Heart left ventricle (tissue), 16 donors: ENCODE data around the gene ZFYVE26. TPM values are rescaled to one million over a fixed set of nuclear protein-coding genes. Genes with fewer than 3 reads are reported as not detected.

Experiments
- ATAC-seq, 4 donors: fragments of 200-7000 bp; cut with Tn5 transposase; one replicate each; pipeline ENCODE4 v1.9.1; 2020 to 2022; ENCODE audit warnings: moderate library complexity in 4 of 4, mild to moderate bottlenecking in 3 of 4, moderate number of reproducible peaks in 1 of 4
- DNase-seq, 5 donors: peaks; one replicate each; pipeline ENCODE4 v3.0.0-alpha.2; 2020
- H3K27ac ChIP-seq, 12 donors: fragments of 200-600 bp; sonication (generic) in 4 of 12; one replicate each; pipeline versions ENCODE4 v1.5.0 to v1.8.0; 2016 to 2022; ENCODE audit warnings: mild to moderate bottlenecking in 2 of 12
- H3K27me3 ChIP-seq, 9 donors: fragments of 200-600 bp; sonication (generic) in 2 of 9; one replicate each; pipeline versions ENCODE4 v1.5.1 to v1.8.0; 2016 to 2022; ENCODE audit warnings: mild to moderate bottlenecking in 3 of 9
- H3K36me3 ChIP-seq, 9 donors: fragments of 200-600 bp; sonication (generic) in 2 of 9; one replicate each; pipeline versions ENCODE4 v1.5.0 to v1.8.0; 2018 to 2022; ENCODE audit warnings: mild to moderate bottlenecking in 2 of 9
- H3K4me1 ChIP-seq, 12 donors: fragments of 200-600 bp; sonication (generic) in 4 of 12; one replicate each; pipeline versions ENCODE4 v1.5.0 to v1.8.0; 2016 to 2022; ENCODE audit warnings: mild to moderate bottlenecking in 3 of 12
- H3K4me3 ChIP-seq, 12 donors: fragments of 200-600 bp; sonication (generic) in 4 of 12; one replicate each; pipeline versions ENCODE4 v1.5.0 to v1.8.0; 2017 to 2022; ENCODE audit warnings: mild to moderate bottlenecking in 9 of 12, moderate library complexity in 4 of 12
- H3K9me3 ChIP-seq, 12 donors: fragments of 200-600 bp; sonication (generic) in 4 of 12; one replicate each; pipeline versions ENCODE4 v1.5.0 to v1.8.0; 2016 to 2022; ENCODE audit warnings: mild to moderate bottlenecking in 1 of 12
- CTCF ChIP-seq, 12 donors: fragments of 200-600 bp; sonication (generic) in 4 of 12; IDR thresholded peaks; one replicate each; pipeline versions ENCODE4 v1.5.0 to v1.8.0; 2018 to 2022; ENCODE audit warnings: antibody characterized with exemption in 12 of 12, mild to moderate bottlenecking in 5 of 12
- POLR2A ChIP-seq, 2 donors: fragments of 450-650 bp; IDR thresholded peaks; one replicate each; pipeline ENCODE4 v1.6.1; 2017; ENCODE audit warnings: antibody characterized with exemption in 2 of 2, mild to moderate bottlenecking in 2 of 2, moderate library complexity in 2 of 2
- WGBS, 4 donors: extraction: QIAGEN DNeasy Blood & Tissue Kit in 2 of 4; methylation state at CpG; one replicate each; pipeline versions ENCODE4 v1.1.5 to v1.1.7; 2013 to 2018; 5-methylcytosine and 5-hydroxymethylcytosine counted together
- intact Hi-C, 10 donors: fragments of 100-400 bp; cut with DNase I; formaldehyde crosslinking; loops; one replicate each; pipeline versions ENCODE4 v1.11.1 to v1.14.2; 2022
- polyA plus RNA-seq, 2 donors: library from polyadenylated mRNA; stranded (reverse); fragments of 200-250 nt; gene quantifications; one replicate each; pipeline ENCODE4 v1.2.3, GENCODE V29; 2013
- total RNA-seq, 9 donors: library from RNA; depleted of rRNA in 2 of 9; stranded (reverse); fragments of >200 nt in 2 of 9; fragmentation: NEBNext Ultra II Directional in 3 of 9; extraction: Animal tissue kit (Norgen Biotek cat#: 25700) in 3 of 9; gene quantifications; one replicate each; pipeline versions ENCODE4 v1.1.0 to v1.2.4, GENCODE V29; 2016 to 2023
- donor health status: ischemic (EF 13 %, LVEDD 7.1; RV severe dilation, severe dysfunction).
- donor health status: healthy with polysubstance abuse.
- donor health status: DM: no; HTN: yes; CAD: no.
- donor health status: DM: no; HTN: no; CAD: no.
- donor health status: ischemic (EF 25% LVEDD 6.9; RV normal size, moderate dysfunction).
- donor health status: ischemic (EF 25% LVEDD 5.7; RV mildly dilated, moderate dysfunction).
- donor health status: healthy.
- donor health status: DM: yes; HTN: yes; CAD: no.
- donor health status: ischemic (EF 35%, LVEDD 5.7; RV mildly dilated, moderate dysfunction).
- donor health status: nonischemic (EF 11% LVEDD 7.7; RV severe dilation, severe dysfunction).
- donor health status: DM: yes; HTN: yes; CAD: no.
- donor health status: PGD.
- donor health status: ischemic (EF 29% LVEDD 5.4; RV normal size, mild dysfunction).
- donor health status: nonischemic (EF 23%, LVEDD 6.1; RV moderate dilation, normal function).

The ZFYVE26 gene
- total and polyA plus RNA-seq, 11 donors, result 5.1 to 24.1 (median 18.2) TPM

GRCh38 chr14:67766035-67766680 is 50.2 kb downstream of the ZFYVE26 start:
- H3K4me3 ChIP-seq, result no peak overlapping the region
- TF ChIP-seq CTCF (IDR thresholded peaks at IDR 0.05) (peak in 2 of 12 donors; percentile 6 to 23), POLR2A (IDR thresholded peaks at IDR 0.05) (no peak)
- intact Hi-C loops, result no loop called here
- H3K4me1 ChIP-seq, result peaks cover 0 to 21% (median 0%) of the 10 kb centered on the region in 12 donors
- no peaks in the 10 kb centered on the region for H3K27me3 ChIP-seq
- ATAC-seq (peak in 3 of 4 donors; percentile 41 to 66 (median 51)), DNase-seq (peak in 1 of 5 donors; percentile 26)
- WGBS, 4 donors, result 76 to 82% (median 80%) methylated on average over 10 of the region's 10 CpGs
- H3K9me3 ChIP-seq, result no peaks in the 10 kb centered on the region
- H3K27ac ChIP-seq, result no peak overlapping the region
- peaks cover 0 to 100% (median 98%) of the 10 kb centered on the region in 9 donors for H3K36me3 ChIP-seq

GRCh38 chr14:67765192-67765834 is 51.1 kb downstream of the ZFYVE26 start:
- Histone ChIP-seq H3K9me3 (no peaks in the 10 kb centered on the region), H3K27ac (no peak overlapping the region), H3K27me3 (no peaks in the 10 kb centered on the region), H3K36me3 (peaks cover 0 to 100% (median 98%) of the 10 kb centered on the region in 9 donors), H3K4me1 (peaks cover 0 to 21% (median 0%) of the 10 kb centered on the region in 12 donors), H3K4me3 (no peak overlapping the region)
- ATAC-seq (no peak), DNase-seq (no peak)
- intact Hi-C loops, result no loop called here
- TF ChIP-seq POLR2A (IDR thresholded peaks at IDR 0.05) (no peak), CTCF (IDR thresholded peaks at IDR 0.05) (no peak)
- WGBS, 4 donors, result 86 to 93% (median 90%) methylated on average over 5 of the region's 5 CpGs

GRCh38 chr14:67764496-67764895 is 51.9 kb downstream of the ZFYVE26 start:
- DNase-seq (no peak), ATAC-seq (no peak)
- H3K4me1 ChIP-seq, result peaks cover 0 to 21% (median 0%) of the 10 kb centered on the region in 12 donors
- H3K9me3 ChIP-seq, result no peaks in the 10 kb centered on the region
- WGBS, 4 donors, result 95 to 97% (median 96%) methylated on average over 4 of the region's 4 CpGs
- intact Hi-C loops, result no loop called here
- H3K4me3 ChIP-seq, result no peak overlapping the region
- H3K27me3 ChIP-seq, result no peaks in the 10 kb centered on the region
- TF ChIP-seq CTCF (IDR thresholded peaks at IDR 0.05) (no peak), POLR2A (IDR thresholded peaks at IDR 0.05) (no peak)
- H3K27ac ChIP-seq, result no peak overlapping the region
- peaks cover 0 to 100% (median 98%) of the 10 kb centered on the region in 9 donors for H3K36me3 ChIP-seq

GRCh38 chr14:67763158-67763822 is 53.1 kb downstream of the ZFYVE26 start:
- no peaks in the 10 kb centered on the region for H3K27me3 ChIP-seq
- H3K4me3 ChIP-seq, result no peak overlapping the region
- H3K27ac ChIP-seq, result no peak overlapping the region
- 90 to 94% (median 92%) methylated on average over 4 of the region's 4 CpGs for WGBS, 4 donors
- TF ChIP-seq POLR2A (IDR thresholded peaks at IDR 0.05) (no peak), CTCF (IDR thresholded peaks at IDR 0.05) (no peak)
- no peak for ATAC-seq
- no peak for DNase-seq
- H3K9me3 ChIP-seq, result no peaks in the 10 kb centered on the region
- H3K4me1 ChIP-seq, result peaks cover 0 to 21% (median 0%) of the 10 kb centered on the region in 12 donors
- H3K36me3 ChIP-seq, result peaks cover 0 to 94% (median 88%) of the 10 kb centered on the region in 9 donors
- intact Hi-C loops, result no loop called here
